Natural killer cell (primary cell): ENCODE data around the gene C5AR1. TPM values are rescaled to one million over a fixed set of nuclear protein-coding genes. Genes with fewer than 3 reads are reported as not detected.

Experiments
- ATAC-seq, 3 donors: fragments of 150-1000 bp in 2 of 3; fragments of 200-7000 bp in 1 of 3; cut with Tn5 transposase; 1 replicate in 1 of 3; 2 replicates in 2 of 3; pipeline ENCODE4 v1.10.0; 2021; ENCODE audit warnings: mild to moderate bottlenecking in 2 of 3, moderate library complexity in 2 of 3
- DNase-seq, 2 donors: peaks; one replicate each; pipeline versions ENCODE4 v3.0.0 to v3.0.0-alpha.2; 2013 to 2021; ENCODE audit warnings: mixed read lengths in 1 of 2
- H3K27ac ChIP-seq: one replicate; pipeline ENCODE4 v1.5.1; 2013; ENCODE audit warnings: mild to moderate bottlenecking, low read length
- H3K27me3 ChIP-seq: one replicate; pipeline ENCODE4 v1.6.1; 2013; ENCODE audit warnings: low read length; ENCODE audit not compliant: control insufficient read depth, insufficient read depth
- H3K36me3 ChIP-seq: one replicate; pipeline ENCODE4 v1.6.1; 2013; ENCODE audit warnings: low read length; ENCODE audit not compliant: control insufficient read depth, insufficient read depth
- H3K4me1 ChIP-seq: one replicate; pipeline ENCODE4 v1.6.1; 2013; ENCODE audit warnings: low read length; ENCODE audit not compliant: control insufficient read depth, insufficient read depth
- H3K4me3 ChIP-seq: one replicate; pipeline ENCODE4 v1.5.1; 2013; ENCODE audit warnings: low read length
- H3K9me3 ChIP-seq: one replicate; pipeline ENCODE4 v1.6.1; 2013; ENCODE audit warnings: low read length; ENCODE audit not compliant: control insufficient read depth, insufficient read depth
- H3K27ac Mint-ChIP-seq, 2 donors: one replicate each; pipeline ENCODE4 v1.8.0; 2022; ENCODE audit warnings: mild to moderate bottlenecking in 2 of 2, mixed read lengths in 2 of 2, moderate library complexity in 1 of 2
- H3K27me3 Mint-ChIP-seq, 2 donors: one replicate each; pipeline ENCODE4 v1.8.0; 2022; ENCODE audit warnings: low read depth in 2 of 2, mixed read lengths in 2 of 2
- H3K36me3 Mint-ChIP-seq: one replicate; pipeline ENCODE4 v1.8.0; 2022; ENCODE audit warnings: mixed read lengths
- H3K4me1 Mint-ChIP-seq, 2 donors: one replicate each; pipeline ENCODE4 v1.8.0; 2022; ENCODE audit warnings: mixed read lengths in 2 of 2
- H3K4me3 Mint-ChIP-seq: one replicate; pipeline ENCODE4 v1.8.0; 2022; ENCODE audit warnings: mild to moderate bottlenecking, moderate library complexity, mixed read lengths
- H3K9me3 Mint-ChIP-seq, 2 donors: one replicate each; pipeline ENCODE4 v1.8.0; 2022; ENCODE audit warnings: mixed read lengths in 2 of 2
- CTCF ChIP-seq: fragments of 200-600 bp; IDR thresholded peaks from one replicate; pipeline ENCODE4 v1.8.0; 2022; ENCODE audit warnings: antibody characterized with exemption
- WGBS: methylation state at CpG from one replicate; pipeline ENCODE4 v1.1.7; 2013; ENCODE audit warnings: missing lambda C conversion rate; ENCODE audit not compliant: insufficient coverage; 5-methylcytosine and 5-hydroxymethylcytosine counted together
- intact Hi-C: fragments of 100-400 bp; cut with micrococcal nuclease; formaldehyde crosslinking; loops from one replicate; pipeline ENCODE4 v1.14.2; 2022
- total RNA-seq, 4 donors: library from RNA; stranded (reverse); fragments of 120-200 nt in 1 of 4; gene quantifications; one replicate each; pipeline versions ENCODE4 v1.2.3 to v1.2.4, GENCODE V29; 2013 to 2022

C5AR1 gene
- total RNA-seq, 3 donors from 2014 or later (not counting 1 experiment from before 2014, with no cell fraction given), result 11.4 to 42.7 (median 28.7) TPM

- H3K27ac ChIP-seq, result no peak overlapping the region
- intact Hi-C loops, result no loop called here
- Mint-ChIP-seq H3K27me3 (no peaks in the 10 kb centered on the region), H3K4me1 (peaks cover 0 to 7% of the 10 kb centered on the region in 2 donors), H3K9me3 (no peaks in the 10 kb centered on the region), H3K27ac (no peak overlapping the region), H3K4me3 (no peak overlapping the region), H3K36me3 (peaks cover 5% of the 10 kb centered on the region)
- H3K27me3 ChIP-seq, result no peaks in the 10 kb centered on the region
- WGBS, result 98% methylated on average over 6 of the region's 6 CpGs
- no peaks in the 10 kb centered on the region for H3K9me3 ChIP-seq
- peaks cover 72% of the 10 kb centered on the region for H3K36me3 ChIP-seq
- ATAC-seq (no peak), DNase-seq (no peak)
- TF ChIP-seq CTCF, result no peak
- H3K4me3 ChIP-seq, result no peak overlapping the region
- no peaks in the 10 kb centered on the region for H3K4me1 ChIP-seq
These were observed 47.2 kb downstream of the C5AR1 start for GRCh38 chr19:47356900-47357299.

- no peaks in the 10 kb centered on the region for H3K27me3 Mint-ChIP-seq
- H3K4me1 Mint-ChIP-seq, result peaks cover 0 to 3% of the 10 kb centered on the region in 2 donors
- H3K9me3 Mint-ChIP-seq, result no peaks in the 10 kb centered on the region
- no peak overlapping the region for H3K27ac Mint-ChIP-seq
- no peaks in the 10 kb centered on the region for H3K27me3 ChIP-seq
- WGBS, result 96% methylated on average over 28 of the region's 28 CpGs
- no peak for TF ChIP-seq CTCF
- intact Hi-C loops, result no loop called here
- H3K36me3 Mint-ChIP-seq, result peaks cover 8% of the 10 kb centered on the region
- DNase-seq (no peak), ATAC-seq (no peak)
- H3K9me3 ChIP-seq, result no peaks in the 10 kb centered on the region
- H3K27ac ChIP-seq, result no peak overlapping the region
- no peak overlapping the region for H3K4me3 ChIP-seq
- H3K4me3 Mint-ChIP-seq, result no peak overlapping the region
- no peaks in the 10 kb centered on the region for H3K4me1 ChIP-seq
- H3K36me3 ChIP-seq, result peaks cover 72% of the 10 kb centered on the region
These were observed 48.4 kb downstream of the C5AR1 start for GRCh38 chr19:47357788-47358680.

- H3K36me3 Mint-ChIP-seq, result peaks cover 8% of the 10 kb centered on the region
- Histone ChIP-seq H3K9me3 (no peaks in the 10 kb centered on the region), H3K27me3 (no peaks in the 10 kb centered on the region), H3K36me3 (peaks cover 73% of the 10 kb centered on the region), H3K27ac (no peak overlapping the region), H3K4me3 (no peak overlapping the region), H3K4me1 (no peaks in the 10 kb centered on the region)
- no peaks in the 10 kb centered on the region for H3K27me3 Mint-ChIP-seq
- 93% methylated on average over 6 of the region's 6 CpGs for WGBS
- no peaks in the 10 kb centered on the region for H3K9me3 Mint-ChIP-seq
- peaks cover 0 to 3% of the 10 kb centered on the region in 2 donors for H3K4me1 Mint-ChIP-seq
- ATAC-seq (no peak), DNase-seq (no peak)
- no peak overlapping the region for H3K27ac Mint-ChIP-seq
- TF ChIP-seq CTCF, result no peak
- H3K4me3 Mint-ChIP-seq, result no peak overlapping the region
- intact Hi-C loops, result no loop called here
These were observed 49.3 kb downstream of the C5AR1 start for GRCh38 chr19:47358936-47359335.
